Measurements from ENCODE around the gene RETSAT.
"Not testable (repeated sequence)": the region's sequence is repeated elsewhere in the genome, so short reads cannot be mapped to it uniquely, and the experiment has no call there.

RETSAT gene

DNA sequence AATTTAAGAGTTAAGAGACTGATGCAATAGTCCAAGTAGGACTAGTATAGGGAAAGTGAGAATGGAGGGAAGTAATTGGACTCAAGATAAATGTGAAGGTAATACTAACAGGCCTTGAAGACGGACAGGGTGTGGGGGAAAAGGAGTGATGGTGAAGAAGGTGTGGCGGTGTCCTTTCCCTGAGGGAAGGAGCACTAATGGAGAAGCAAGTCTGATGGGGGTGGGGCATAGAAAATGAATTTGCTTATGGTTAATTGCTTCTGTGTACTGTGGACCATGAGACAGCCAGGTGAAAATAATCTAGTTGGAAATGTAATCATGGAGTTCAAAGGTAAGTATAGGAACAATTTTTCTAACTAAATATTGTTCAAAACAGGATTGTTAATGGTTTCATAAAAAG, 19.4 kb downstream of the RETSAT start:
- in situ Hi-C loops (cut with MboI; ENCODE audit: low sequenced_read_pairs), result no loop called here

- in situ Hi-C loops (cut with MboI; ENCODE audit: low sequenced_read_pairs), result not testable (repeated sequence)
Measured at GRCh38 chr2:85333877-85334276, 20.5 kb downstream of the RETSAT start.

DNA sequence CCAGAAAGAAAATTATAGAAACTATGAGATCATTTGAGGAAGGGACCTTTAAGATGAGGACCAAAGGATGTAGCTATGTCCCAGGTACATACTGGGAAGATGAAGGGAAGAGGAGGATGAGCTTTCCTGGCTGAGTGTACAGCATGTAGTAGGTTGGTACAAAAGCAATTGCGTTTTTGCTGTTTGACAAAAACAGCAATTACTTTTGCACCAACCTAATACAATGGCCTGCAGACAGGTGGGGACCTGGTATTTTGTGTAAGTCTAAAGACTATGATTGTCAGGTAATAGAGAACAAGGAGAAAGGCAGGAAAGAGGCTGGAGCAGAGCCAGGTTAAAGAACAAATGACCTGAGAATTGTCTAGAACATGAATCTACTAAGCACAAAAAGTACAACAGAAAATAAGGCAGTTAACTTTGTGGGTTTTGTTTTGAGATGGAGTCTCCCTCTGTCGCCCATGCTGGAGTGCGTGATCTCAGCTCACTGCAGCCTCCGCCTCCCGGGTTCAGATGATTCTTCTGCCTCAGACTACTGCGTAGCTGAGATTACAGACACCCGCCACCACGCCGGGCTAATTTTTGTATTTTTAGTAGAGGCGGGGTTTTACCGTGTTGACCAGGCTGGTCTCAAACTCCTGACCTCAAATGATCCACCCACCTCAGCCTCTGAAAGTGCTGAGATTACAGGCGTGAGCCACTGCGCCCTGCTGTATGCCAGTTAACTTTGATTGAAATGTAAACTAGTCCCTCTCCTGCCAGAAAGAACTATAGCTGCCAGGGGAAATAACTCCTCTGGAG, 23.3 kb downstream of the RETSAT start:
- in situ Hi-C loops (cut with MboI; ENCODE audit: low sequenced_read_pairs), result no loop called here

GRCh38 chr2:85329701-85330100, 24.6 kb downstream of the RETSAT start:
- in situ Hi-C loops (cut with MboI; ENCODE audit: low sequenced_read_pairs), result not testable (repeated sequence)

DNA sequence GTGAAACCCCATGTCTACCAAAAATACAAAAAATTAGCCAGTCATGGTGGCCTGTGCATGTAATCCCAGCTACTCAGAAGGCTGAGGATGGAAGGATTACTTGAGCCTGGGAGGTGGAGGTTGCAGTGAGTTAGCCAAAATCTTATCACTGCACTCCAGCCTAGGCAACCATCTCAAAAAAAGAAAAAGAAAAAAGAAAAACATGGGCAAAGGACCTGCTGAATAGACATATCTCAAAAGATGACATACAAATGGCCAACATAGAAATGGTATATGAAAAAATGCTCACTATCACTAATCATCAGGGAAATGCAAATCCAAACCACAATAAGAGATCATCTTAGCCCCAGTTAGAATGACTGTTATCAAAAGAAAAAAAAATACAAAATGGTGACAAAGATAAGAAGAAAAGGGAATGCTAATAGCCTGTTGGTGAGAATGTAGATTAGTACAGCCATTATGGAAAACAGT, 25.1 kb downstream of the RETSAT start:
- in situ Hi-C loops (cut with MboI; ENCODE audit: low sequenced_read_pairs), result no loop called here

DNA sequence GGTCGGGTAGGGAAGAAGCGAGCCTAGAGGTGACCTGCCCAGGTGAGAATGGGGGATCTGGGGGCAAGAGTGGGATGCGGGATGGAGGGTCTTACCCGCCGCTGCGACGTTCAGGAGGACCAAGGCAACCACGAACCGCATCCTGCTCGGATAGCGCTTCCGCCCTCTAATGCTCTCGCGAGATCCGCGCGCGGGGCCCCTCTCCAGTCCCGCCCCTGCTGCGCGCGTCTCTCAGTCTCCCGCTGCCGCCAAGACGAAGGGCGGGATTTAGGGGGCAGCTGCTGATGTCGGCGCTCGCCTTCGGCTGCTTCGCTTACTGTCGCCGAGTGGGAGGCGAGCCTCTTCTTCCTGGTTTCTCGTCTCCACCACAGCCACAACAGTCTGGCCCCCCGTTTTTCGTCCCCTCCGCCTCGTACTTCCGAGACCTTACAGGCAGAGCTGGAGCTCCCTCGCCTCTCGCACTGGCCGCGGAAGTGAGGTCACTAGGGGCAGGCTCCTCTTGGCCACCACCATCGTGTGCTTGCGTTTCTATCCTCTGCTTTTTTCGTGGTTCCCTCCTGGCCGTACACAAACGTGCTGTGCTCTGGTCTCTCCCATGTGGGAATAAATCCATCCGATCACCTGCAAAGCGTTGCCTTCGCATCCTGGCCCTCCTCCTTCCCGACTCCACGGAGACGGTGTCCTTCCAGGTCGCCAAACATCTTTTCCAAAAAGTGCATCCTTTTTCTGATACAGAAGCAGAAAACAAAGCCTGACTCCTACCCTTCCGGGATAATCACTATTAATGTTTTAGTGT, 26.3 kb downstream of the RETSAT start, which contains the start of gene TGOLN2:
TSS of gene TGOLN2 (minus strand) at position 168 of the 796 bp plus-strand sequence. CDS start at position 141, 27 bp downstream.
- in situ Hi-C loops (cut with MboI; ENCODE audit: low sequenced_read_pairs), result no loop called here

DNA sequence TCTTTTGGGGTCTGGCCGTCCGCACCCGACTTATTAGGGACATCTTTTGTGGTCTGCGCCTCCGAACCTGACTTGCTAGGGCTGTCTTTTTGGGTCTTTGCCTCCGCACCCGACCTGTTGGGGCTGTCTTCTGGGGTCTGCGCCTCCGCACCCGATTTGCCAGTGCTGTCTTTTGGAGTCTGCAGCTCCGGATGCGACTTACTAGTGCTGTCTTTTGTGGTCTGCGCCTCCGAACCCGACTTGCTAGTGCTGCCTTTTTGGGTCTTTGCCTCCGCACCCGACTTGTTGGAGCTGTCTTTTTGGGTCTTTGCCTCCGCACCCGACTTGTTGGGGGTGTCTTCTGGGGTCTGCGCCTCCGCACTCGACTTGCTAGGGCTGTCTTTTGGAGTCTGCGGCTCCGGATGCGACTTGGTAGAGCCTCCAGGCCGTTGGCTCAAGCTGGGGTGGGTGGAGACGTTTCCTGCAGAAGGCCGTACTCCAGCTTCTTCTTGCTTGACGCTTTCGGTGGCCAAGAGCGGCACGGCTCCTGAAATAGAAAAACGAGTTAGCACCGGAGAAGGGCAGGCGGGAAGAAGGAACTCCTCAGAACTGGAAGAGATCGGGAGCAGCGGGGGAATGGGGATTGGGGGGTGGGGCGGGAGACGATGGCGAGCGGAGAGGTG, 27.0 kb downstream of the RETSAT start:
- in situ Hi-C loops (cut with MboI; ENCODE audit: low sequenced_read_pairs), result no loop called here

- in situ Hi-C loops (cut with MboI; ENCODE audit: low sequenced_read_pairs), result no loop called here
Measured at GRCh38 chr2:85326406-85327159, 27.7 kb downstream of the RETSAT start.

- in situ Hi-C loops (cut with MboI; ENCODE audit: low sequenced_read_pairs), result no loop called here
Measured at GRCh38 chr2:85325466-85325811, 28.9 kb downstream of the RETSAT start.

DNA sequence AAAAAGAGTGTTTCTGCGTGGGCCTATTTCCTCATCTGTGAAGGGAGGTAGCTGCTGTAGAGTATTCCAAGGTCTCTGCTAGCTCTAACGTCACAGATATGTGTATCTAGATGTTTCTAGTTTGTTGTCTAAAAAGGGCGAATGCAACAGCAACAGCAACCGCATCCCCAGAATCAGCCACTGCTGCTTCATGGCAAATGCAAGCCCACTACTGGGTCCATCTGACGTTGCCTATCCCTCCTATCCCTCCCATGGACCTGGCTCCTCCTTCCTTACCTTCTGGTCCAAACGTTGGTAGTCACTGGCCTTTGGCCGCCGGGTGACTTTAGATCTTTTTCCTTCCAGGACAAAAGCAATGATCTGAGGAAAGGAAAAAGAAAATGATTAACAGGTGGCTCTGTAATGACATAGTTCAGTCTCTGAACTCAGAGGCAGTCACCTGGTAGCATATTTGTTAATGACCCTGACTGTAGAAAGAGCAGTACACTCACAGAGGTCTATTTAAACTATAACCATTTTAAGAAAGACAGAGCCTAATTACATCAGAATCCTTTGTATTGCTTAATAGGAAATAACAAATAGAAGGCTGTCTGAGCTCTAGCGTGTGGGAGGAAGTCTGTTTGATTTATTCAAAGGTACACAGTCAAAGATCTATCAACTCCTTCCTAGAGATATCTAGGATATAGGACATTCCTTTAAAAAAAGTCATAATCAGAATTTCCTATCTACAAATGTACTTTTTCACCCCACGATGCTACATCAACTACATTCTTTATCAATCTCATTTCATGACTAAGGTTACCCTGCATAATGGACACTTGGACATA, 29.5 kb downstream of the RETSAT start:
- in situ Hi-C loops (cut with MboI; ENCODE audit: low sequenced_read_pairs), result no loop called here

DNA sequence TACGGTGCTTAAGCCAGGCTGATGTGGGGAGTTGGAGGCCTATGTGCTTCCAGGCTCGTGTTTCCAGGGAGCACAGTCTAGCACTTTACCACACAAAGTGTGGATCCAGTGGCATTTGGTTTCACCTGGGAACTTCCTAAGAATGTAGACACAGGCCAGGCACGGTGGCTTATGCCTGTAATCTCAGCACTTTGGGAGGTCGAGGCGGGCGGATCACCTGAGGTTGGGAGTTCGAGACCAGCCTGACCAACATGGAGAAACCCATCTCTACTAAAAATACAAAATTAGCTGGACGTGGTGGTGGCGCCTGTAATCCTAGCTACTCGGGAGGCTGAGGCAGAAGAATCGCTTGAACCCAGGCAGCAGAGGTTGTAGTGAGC, 30.4 kb downstream of the RETSAT start:
- in situ Hi-C loops (cut with MboI; ENCODE audit: low sequenced_read_pairs), result not testable (repeated sequence)

GRCh38 chr2:85323351-85323987, 30.9 kb downstream of the RETSAT start:
- in situ Hi-C loops (cut with MboI; ENCODE audit: low sequenced_read_pairs), result no loop called here

GRCh38 chr2:85319796-85320195, 34.5 kb downstream of the RETSAT start:
- in situ Hi-C loops (cut with MboI; ENCODE audit: low sequenced_read_pairs), result no loop called here

DNA sequence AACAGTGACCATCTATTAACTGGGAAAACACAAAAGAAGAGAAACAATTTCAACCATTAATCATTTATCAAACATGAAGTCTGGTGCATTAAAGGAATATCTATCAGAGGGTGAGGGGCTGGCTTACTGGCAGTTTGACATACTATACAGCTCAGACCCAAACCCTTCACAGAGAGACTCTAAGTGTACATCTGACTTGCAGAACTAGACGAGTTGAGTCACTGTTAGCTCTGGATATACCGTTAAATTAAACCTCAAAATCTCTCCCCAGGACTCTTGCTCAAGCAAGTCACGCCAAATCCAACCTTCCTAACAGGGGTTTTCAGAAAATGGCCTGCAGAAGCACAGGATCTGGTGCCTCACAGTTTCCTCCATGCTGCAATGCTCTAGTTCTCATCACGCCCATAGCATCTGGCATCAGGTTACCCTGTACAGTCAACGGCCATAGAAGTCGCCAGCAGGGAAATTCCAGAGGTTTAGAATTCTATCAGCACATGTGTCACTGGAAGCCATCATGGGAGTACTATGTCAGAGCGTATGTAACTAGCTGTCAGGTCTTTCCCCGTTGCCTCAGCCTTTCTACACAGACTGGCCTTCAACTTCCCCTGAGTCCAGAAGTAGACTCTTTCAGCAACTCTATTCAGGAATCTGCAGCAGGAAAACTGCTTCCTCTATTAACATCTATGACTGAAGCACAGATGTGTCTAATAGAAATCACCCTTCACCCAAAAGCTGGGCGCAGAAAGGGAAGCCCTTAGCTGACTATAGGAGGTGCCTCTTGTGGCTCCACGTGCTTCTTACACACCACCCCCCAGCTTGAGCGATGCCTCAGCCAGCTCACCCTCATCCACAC, 35.9 kb downstream of the RETSAT start:
- in situ Hi-C loops (cut with MboI; ENCODE audit: low sequenced_read_pairs), result no loop called here

GRCh38 chr2:85315921-85316320, 38.4 kb downstream of the RETSAT start:
- in situ Hi-C loops (cut with MboI; ENCODE audit: low sequenced_read_pairs), result not testable (repeated sequence)

DNA sequence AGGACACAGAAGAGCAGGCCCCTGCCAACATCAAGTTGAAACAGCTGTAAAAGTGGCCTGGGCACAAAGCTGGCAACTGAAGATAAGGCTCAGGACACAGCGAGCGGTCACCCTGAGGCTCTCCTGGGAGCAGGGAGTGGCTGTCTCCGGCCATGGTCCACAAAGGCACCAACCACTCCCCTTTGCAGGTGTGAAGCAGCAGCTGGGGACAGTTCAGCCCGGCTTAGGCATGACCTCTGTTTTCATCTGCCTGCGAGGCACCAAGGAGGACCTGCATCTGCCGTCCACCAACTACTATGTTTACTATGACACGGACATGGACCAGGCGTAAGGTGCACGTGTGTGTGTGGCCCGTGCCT, 39.5 kb downstream of the RETSAT start:
- in situ Hi-C loops (cut with MboI; ENCODE audit: low sequenced_read_pairs), result no loop called here

DNA sequence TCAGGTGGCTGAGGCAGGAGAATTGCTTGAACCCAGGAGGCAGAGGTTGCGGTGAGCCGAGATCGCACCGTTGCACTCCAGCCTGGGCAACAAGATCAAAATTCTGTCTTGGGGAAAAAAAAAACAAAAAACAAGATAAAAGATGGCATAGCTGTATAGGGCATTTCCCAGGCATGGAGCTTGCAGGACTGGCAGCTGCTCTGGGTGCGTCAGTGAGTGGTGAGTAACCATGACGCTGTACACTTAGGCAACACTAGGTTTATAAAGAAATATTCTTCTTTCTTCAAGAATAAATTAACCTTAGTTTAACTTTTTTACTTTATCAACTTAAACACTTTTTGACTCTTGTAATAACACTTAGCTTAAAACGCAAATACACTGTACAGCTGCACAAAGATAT, 41.9 kb downstream of the RETSAT start:
- in situ Hi-C loops (cut with MboI; ENCODE audit: low sequenced_read_pairs), result no loop called here

GRCh38 chr2:85310330-85310729, 44.0 kb downstream of the RETSAT start:
- in situ Hi-C loops (cut with MboI; ENCODE audit: low sequenced_read_pairs), result no loop called here
